WI38 (cell line): ENCODE results near the gene FOXK2.
"Not testable (repeated sequence)": the region's sequence is repeated elsewhere in the genome, so short reads cannot be mapped to it uniquely, and the experiment has no call there.

Experiments
- H3K4me3 ChIP-seq: 2 replicates; pipeline ENCODE4 v1.5.1; 2011; ENCODE audit warnings: low read depth, mild to moderate bottlenecking, control low read depth, low read length
- CTCF ChIP-seq: IDR thresholded peaks from 2 replicates; pipeline ENCODE4 v1.5.1; 2012; ENCODE audit warnings: low read depth, mild to moderate bottlenecking, control low read depth, low read length

FOXK2 gene

DNA sequence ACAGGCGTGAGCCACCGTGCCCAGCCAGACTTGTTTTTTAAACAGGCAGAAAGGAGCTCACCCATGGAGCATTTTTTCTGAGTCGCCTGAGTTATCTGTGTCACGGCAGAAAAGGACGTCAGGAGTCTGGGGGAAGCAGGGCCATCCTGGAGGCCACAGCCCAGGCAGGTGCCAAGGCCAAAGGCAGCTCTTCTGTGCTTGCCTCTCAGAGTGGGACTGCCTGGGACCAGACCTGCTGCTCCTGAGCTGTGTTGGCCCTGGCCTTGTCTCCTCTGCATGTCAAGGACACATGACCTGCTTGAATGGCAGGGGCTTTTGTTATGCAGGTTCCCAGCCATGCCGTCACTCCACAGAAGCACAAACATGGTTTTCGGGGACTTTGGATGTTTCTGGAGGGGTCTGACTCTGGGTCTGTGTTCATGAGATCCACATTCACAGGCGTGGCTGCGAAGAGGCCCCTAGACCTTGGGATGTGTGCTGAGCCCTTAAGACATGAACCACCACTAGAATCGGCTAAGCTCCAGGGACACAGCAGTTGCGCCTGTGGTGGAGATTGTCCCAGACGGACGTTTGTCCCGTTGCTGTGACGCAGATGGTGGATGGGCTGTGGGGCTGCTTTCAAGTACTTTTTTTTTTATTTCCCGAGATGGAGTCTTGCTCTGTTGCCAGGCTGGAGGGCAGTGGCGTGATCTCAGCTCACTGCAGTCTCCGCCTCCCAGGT, 33.8 kb downstream of the FOXK2 start:
- no peak overlapping the region for H3K4me3 ChIP-seq
- no peak for TF ChIP-seq CTCF

DNA sequence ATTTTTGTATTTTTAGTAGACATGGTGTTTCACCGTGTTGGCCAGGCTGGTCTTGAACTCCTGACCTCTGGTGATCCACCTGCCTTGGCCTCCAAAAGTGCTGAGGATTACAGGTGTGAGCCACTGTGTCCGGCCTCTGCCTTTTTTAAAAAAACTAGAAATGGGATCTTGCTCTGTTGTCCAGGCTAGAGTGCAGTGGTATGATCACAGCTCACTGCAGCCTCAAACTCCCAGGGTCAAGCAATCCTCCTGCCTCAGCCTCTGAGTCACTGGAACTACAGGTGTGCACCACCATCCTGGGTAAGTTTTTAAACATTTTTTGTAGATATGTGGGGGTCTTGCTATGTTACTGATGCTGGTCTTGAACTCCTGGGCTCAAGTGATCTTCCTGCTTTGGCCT, 38.0 kb downstream of the FOXK2 start:
- not testable (repeated sequence) for H3K4me3 ChIP-seq

GRCh38 chr17:82559566-82560251, 40.2 kb downstream of the FOXK2 start:
- TF ChIP-seq CTCF = no peak
- H3K4me3 ChIP-seq = no peak overlapping the region

DNA sequence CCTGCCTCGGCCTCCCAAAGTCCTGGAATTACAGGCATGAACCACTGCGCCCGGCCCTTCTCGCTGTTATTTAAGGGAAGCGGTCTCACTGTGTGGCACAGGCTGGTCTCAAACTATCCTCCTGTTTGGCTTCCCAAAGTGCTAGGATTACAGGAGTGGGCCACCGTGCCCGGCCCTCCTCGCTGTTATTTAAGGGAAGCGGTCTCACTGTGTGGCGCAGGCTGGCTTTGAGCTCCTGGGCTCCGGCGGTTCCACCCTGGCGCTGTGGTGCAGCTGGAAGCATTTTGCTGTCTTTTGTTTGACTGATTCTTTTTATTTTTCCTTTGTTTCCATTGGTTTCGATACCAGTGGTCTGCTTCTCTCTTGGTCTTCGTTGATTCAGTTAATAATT, 40.7 kb downstream of the FOXK2 start:
- H3K4me3 ChIP-seq = no peak overlapping the region
- no peak for TF ChIP-seq CTCF

DNA sequence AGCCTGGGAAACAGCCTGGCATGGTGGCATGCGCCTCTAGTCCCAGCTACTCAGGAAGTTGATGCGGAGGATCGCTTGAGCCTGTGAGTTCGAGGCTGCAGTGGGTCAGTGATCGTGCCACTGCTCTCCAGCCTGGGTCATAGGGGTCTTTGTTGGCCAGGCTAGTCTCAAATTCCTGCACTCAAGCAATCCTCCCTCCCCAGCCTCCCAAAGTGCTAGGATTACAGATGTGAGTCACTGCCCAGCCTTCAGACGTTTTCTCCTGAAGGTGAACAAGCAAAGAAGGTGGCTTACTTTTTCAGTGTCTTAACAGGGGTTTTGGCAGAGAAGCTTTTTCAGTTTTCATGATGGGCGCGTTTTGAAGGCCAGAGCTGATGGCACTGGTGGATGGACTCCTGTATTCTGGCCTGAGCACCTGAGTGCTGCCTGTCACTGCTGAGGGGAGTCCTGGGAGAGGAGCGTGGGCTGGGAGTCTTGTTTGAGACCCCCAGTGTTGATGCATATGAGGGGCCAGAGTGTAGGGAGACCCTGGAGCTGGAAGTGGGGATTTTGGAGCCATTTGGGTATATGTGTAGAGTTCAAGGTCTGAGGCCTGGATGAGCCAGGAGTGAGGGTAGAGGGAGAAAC, 41.4 kb downstream of the FOXK2 start:
- no peak overlapping the region for H3K4me3 ChIP-seq
- TF ChIP-seq CTCF = no peak

GRCh38 chr17:82561429-82562035, 42.0 kb downstream of the FOXK2 start:
- TF ChIP-seq CTCF = no peak
- no peak overlapping the region for H3K4me3 ChIP-seq

DNA sequence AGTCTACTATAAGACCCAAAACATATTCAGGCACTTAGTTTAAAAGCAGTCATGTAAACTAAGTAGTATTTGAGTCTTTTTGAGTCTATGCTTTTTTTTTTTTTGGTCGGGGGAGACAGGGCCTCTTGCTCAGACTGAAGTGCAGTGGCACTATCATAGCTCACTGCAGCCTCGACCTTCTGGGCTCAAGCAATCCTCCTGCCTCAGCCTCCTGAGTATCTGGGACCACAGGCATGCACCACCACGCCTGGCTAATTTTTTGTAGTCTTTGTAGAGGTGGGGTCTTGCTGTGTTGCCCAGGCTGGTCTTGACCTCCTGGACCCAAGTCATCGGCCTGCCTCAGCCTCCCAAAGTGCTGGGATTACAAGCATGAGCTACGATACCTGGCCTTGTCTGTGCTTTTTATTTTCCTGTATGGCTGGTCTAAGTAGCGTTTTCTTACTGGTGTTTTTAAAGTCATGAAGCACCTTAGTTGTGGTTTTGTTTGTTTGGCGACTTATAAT, 43.2 kb downstream of the FOXK2 start:
- not testable (repeated sequence) for H3K4me3 ChIP-seq

DNA sequence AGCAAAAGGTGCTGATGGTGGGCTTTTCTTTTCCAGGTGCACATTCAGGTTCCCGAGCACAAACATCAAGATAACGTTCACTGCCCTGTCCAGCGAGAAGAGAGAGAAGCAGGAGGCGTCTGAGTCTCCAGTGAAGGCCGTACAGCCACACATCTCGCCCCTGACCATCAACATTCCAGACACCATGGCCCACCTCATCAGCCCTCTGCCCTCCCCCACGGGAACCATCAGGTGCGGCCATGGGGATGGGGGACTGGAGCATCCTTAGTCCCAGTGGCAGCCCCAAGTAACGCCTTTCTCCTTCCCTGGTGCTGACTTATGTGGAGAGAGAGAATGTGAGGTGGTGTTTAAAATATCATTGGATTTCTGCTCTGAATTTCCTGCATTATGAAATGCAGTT, 43.8 kb downstream of the FOXK2 start:
- H3K4me3 ChIP-seq = no peak overlapping the region
- TF ChIP-seq CTCF = no peak

DNA sequence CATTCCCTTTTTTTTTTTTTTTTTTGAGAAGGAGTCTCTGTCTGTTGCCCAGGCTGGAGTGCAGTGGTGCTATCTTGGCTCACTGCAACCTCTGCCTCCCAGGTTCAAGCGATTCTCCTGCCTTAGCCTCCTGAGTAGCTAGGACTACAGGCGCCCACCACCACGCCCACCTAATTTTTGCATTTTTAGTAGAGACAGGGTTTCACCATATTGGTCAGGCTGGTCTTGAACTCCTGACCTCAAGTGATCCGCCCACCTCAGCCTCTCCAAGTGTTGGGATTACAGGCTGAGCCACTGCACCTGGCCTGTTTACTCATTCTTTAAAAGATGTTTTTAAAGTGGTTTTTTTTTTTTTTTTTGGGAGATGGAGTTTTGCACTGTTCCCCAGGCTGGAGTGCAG, 44.2 kb downstream of the FOXK2 start:
- H3K4me3 ChIP-seq = not testable (repeated sequence)
